Measurements from ENCODE around the gene OR2S2.
"Not testable (repeated sequence)": the region's sequence is repeated elsewhere in the genome, so short reads cannot be mapped to it uniquely, and the experiment has no call there.

OR2S2 gene

DNA sequence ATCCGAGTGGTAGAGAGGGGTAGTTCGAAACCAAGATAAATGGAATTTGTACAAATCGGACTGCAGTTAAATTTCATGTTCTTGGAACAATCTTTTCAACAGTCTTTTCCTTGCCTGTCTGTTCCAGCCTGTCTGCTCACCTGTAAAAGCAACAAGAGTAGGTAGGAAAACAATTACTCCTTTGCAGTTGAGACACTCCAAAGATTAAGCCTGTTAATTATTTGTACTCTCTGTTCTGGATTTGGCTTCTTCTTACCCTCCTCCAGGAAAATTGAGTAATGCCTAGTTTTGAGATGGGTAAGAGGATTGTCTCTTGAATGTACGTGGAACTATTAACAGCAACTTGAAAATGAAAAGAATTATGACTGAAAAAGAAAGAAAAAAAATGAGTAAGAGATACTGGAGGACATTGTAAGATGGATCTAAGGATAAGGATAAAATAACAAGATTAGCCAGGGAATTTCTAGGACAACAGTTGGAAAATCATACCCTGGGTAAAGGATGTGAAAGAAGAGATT lies 24.3 kb downstream of the OR2S2 start:
- DNase-seq: no peak

DNA sequence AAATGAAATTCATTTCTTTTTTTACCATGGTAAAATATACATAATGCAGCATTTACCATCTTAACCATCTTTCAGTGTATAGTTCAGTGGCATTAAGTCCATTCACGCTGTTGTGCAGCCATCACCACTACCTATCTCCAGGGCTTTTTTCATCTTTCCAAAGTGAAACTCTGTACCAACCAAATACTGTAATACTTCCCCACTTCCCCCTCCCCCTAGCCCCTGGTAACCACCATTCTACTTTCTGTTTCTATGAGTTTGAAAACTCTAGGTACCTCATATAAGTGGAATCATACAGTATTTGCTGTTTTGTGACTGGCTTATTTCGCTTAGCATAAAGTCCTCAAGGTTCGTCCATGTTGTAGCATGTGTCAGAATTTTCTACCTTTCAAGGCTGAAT lies 25.2 kb downstream of the OR2S2 start:
- no peak for DNase-seq

DNA sequence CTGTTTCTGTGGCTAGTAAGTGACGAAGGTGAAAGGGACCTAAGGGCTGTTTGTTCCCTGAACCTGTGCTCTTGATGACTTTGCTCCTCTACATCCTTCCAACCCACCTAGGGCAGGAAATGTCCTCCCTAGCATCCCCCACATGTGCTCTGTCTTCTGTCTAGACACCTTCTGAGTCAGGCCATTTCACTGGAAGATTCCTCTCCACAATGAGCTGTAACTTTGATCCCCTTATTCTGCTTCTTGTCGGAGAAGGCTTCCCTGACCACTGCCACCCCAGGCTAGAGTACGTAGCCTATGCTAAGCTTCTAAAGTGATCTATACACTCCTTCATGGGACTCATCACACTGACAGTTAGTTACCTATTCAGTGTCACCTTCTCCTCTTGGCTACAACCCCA lies 27.0 kb downstream of the OR2S2 start:
- DNase-seq: no peak

DNA sequence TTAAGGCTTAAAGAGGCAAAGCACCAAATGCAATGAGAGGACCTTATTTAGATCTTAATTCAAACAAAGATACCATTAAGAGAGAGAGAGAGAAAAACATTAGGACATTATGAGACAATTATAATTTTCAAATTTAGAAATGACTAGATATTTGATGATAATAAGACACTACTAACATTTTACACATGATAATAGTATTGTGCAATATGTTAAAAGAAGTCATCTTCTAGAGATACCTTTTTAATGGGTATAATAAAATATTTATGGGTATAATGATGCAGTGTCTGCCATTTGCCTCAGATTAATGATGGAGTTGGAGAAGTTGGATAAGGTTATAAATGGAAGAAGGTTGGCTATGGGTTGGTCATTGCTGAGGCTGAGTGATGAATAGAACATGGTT lies 27.4 kb downstream of the OR2S2 start:
- DNase-seq: no peak

DNA sequence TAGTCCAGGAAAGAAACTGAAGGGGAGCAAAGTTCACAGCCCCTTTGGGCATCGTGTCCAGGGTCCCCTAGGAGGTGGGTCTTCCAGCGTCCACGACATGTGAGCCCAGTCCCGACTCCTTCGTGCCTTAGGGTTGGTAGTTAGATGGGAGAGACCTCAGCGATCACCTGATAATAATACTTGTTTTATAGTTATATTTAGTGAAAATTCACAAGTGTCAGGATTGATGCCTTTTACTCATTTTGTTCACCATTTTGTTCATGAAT lies 28.6 kb downstream of the OR2S2 start:
- no peak for DNase-seq

DNA sequence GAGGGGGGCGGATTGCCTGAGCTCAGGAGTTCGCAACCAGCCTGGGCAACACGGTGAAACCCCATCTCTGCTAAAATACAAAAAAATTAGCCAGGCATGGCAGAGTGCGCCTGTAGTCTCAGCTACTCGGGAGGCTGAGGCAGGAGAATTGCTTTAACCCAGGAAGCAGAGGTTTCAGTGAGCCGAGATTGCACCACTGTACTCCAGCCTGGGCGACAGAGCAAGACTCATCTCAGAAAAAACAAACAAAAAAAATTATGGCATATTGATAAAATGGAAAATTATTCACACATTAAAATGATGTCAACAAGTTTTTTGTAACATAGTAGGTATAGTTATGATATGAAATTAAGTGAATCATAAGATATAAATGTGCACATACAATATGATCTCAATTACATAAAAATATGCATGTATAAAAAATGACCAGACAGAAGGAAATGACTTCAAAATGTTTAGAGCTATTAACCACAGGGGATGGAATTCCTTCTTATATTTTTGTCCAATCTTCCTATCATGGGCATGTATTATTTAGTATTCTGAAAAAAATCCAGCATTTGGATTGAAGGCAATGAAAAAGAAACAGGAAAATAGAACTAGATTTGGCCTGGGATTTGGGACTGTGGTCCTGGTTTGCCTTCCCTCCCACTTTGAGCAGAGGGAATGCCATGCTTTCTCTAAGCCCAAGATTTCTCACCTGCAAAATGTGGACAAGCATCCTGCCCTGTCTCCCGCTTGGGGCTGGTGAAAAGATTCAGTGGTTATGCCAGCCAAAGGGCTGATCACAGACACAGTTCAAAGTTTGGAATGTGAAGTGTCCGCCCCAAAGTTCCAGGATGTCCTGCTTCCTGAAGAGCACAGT lies 29.1 kb downstream of the OR2S2 start:
- no peak for DNase-seq

DNA sequence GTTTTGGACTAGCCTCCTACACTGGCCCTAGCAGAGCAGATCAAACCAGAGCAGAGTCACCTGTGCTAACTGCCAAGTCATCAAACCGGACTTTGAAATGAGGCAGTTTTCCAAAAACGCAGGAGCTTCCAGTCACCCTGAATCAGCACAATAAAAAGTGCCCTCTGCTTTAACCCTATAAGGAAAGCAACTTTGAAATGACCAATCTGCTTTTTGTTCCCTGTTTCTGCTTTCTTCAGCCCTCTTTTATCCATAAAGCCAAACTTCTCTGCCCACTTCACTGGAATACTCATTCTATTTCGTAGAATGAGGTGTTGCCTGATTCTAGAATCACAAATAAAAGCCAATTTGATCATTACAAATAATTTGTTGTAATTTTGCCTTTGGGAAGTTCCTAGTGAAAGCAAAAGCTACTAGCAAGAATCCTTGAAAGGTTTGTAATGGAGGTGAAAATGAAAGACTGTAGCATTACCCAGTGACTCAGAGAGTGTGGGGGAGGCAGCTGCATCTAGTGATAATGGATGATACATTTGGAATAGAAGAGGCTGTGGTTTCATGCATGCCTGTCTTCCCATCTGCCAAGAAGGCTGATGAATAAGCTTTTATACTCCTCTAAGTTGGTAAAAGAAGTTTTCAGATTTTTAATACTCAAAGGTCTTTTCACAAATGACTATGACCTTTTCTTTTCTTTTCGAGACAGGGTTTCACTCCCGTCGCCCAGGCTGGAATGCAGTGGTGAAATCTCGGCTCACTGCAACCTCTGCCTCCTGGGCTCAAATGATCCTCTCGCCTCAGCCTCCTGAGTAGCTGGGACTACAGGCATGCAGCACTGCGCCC lies 33.8 kb downstream of the OR2S2 start:
- peak; percentile 14 to 27 for DNase-seq

DNA sequence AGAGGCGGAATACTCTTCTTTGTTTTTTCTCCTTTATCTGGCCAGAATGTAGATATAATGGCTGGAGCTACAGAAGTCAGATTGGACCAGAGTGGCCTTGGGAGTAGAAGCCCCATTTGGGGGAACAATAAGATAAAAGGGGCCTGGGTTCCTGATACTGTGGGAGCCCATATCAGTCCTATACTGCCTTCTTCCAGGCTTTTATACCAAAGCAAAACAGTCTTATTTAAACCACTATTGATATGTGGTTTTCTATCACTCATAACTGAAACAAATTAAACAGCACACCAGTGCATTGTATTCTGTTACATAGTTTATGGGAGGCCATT lies 34.4 kb downstream of the OR2S2 start:
- DNase-seq: no peak

DNA sequence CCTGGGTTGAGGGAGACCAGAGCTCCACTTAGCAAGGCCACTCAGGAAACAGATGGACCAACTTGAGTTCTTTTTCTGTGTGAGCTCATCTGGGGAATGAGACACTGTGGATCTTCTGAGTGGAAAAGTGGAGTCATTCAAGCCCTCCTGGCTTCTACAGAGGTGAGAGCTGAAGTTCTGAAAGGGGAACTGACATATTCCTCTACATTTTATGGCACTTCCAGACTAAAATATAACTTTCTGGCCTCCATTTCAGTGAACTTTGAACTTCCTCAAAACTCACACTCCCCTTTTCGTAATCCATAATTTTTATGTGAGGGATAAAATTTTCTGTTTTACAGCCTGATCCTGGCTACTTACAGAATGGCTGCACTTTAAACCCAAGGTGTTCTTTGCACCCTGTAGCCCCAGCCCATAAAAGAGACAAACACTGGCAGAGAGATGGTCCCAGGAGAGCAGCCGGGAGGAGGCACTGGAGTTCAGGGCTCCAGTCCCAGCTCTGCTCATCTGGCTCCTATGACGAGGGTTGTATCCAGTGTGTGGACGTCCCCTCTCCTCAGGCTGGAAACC lies 37.8 kb downstream of the OR2S2 start:
- no peak for DNase-seq

DNA sequence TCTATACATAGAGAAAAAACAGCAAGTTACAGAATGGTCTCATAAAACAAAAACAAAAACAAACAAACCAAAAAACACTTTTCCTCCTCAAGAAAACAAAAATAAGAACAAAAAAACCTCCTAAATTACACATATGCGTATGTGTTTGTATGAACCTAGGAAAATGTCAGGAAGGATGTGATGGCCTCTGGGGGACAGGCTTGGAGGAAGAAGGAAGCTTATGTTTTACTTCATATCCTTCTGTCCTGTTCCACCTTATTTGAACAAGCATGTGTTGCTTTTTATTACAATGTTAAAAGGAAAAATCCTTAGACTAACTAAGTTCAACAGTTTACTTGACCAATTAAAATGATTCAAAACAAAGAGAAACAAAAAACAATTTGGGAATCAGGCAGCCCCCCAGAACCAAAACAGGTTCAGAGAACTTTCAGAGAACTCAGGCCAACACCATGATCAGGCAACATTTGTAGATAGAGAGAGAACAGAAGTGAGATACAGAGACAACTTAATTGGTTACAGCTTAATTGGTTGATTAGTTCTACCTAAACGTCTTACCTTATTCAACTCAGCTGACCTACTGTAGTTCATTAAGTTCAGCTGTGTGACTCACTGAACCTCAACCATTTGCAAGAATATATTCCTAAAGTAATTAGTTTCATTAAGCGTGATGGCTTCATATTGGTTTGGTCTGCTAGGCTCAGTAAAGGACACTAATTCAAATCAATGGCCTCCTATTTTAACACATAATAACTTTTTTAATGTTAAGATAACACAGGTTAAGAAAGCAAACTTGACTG lies 38.5 kb downstream of the OR2S2 start:
- DNase-seq: no peak

DNA sequence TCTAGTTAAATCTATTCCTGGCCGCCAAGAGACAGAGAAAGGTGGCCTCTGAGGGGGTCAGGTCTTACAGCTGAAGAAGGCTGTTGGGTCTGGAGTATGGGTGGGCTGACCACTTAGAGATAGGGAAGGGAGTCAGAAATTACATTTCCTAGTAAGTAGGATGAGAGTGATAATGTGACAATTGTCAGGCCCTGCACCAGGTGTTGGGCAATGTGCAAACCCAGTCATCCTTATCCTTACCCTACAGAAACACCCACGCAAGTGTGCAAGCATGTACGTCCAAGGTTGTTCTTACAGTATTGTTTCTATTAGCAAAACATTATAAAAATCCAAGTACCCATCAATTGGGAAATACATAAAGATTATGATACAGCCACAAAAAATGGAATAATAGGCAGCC lies 39.2 kb downstream of the OR2S2 start:
- no peak for DNase-seq

DNA sequence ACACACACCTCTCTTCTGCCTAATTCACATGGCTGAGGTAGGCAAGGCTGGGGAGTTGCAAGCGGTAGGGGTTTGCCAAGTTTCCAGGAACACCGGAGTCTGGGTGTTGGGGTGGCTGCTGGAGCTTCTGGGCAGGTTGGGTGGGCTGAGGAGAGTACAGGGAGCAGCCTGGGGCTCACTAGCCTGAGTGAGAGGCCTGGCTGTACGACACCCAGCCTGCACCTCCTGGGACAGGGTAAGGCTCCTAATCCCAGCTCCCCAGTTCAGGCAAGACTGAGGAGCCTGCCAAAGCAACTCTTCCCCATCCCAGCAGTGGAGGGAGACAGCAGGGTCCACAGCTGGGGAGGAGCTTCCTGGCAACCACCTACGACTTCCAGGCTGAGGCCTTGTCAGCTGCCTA lies 40.7 kb downstream of the OR2S2 start:
- no peak for DNase-seq

DNA sequence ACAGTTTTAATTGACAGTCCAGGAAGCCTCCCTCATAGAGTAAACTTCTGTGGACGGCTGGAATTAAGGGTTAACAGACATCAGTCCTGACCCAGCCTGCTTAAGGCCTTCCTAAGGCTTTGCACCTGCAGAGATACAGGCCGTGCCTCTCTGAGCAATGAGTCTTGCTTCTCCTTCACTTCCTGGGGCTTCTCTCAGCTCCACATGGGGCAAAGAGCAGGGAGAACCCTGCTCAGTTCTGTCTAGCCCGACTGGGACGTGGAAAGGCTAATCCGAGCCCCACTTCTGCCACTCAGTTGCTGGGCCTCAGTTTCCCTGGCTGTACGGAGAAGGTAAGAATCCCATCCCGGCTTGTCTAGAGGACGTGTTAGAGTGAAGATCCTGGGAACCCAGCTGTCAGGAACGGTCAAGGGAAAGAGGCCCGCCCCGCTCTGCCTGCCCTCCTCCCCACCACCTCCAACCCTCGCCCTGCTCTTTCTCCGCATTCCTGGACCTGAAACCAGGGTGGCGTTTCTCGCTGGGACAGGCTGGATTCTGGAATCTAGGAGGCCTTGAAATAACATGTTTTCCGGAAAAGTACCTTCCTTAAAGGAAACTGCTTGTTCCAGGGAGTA lies 42.2 kb downstream of the OR2S2 start:
- DNase-seq: no peak

DNA sequence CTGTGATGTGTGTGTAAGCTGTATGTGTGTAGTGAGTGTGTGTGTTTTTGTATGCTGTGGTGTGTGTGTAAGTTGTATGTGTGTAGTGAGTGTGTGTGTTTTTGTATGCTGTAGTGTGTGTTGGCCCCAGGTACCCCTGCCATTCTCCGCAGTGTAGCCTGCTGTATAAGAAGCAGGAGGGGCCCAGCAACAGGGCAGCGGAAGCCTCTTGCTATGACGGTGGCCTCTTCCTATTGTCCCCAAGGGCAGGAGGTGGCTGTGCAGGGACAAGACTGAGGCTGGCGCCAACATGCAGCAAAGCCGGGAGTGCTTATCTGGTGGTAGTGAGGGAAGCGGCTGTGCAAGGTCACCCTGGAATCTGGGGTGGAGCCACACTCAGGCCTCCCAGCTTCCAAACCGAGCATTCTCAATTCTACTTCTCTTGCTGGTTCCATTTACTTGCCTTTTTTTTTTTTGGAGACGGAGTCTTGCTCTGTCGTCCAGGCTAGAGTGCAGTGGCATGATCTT lies 43.6 kb downstream of the OR2S2 start:
- DNase-seq: no peak

DNA sequence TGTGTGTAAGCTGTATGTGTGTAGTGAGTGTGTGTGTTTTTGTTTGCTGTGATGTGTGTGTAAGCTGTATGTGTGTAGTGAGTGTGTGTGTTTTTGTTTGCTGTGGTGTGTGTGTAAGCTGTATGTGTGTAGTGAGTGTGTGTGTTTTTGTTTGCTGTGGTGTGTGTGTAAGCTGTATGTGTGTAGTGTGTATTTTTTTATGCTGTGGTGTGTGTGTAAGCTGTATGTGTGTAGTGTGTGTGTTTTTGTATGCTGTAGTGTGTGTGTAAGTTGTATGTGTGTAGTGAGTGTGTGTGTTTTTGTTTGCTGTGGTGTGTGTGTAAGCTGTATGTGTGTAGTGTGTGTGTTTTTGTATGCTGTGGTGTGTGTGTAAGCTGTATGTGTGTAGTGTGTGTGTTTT lies 44.5 kb downstream of the OR2S2 start:
- not testable (repeated sequence) for DNase-seq

DNA sequence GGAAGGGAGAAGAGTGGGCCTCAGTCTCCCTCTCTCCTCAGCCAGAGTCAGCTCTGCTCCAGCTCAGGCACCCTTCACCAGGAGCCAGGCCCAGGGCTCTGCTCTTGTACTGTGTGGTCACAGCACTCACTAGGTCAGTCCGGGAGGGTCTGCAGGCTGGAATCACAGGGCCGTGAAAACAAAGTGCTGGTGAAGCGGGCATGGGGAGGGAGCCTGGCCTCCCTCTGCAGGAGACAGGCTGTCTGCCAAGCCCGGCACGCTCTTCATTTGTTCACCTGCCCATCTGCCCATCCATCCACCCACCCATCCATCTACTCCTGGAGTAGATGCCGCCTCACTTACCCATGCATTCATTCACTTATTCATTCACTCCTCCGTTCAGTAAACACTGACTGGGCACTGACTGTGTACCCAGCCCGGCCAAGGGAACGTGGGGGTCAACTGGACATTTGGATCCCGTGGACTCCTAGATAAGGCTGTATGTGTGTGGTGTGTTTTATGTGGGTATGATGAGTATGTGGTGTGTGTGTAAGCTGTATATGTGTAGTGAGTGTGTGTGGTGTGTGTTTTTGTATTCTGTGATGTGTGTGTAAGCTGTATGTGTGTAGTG lies 45.1 kb downstream of the OR2S2 start:
- DNase-seq: no peak

DNA sequence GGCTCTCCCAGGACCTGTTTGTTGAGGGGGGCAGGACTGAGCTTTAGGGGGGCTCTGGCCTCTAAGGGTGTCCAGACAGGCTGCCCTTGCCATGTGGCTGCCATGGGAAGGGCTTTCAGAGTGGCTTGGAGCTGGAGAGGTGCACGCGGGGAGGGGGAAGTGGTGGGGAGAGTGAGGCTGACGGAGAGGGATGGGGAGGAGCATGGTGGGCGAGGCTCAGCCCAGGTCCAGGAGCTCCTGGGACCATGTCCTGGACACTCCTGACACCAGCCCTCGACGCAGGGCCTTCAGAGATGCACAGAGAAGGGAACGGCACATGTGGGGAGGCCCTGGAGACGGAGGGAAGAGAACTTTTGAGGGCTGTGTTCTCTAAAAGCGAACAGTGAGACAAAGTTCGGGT lies 46.3 kb downstream of the OR2S2 start:
- DNase-seq: no peak

DNA sequence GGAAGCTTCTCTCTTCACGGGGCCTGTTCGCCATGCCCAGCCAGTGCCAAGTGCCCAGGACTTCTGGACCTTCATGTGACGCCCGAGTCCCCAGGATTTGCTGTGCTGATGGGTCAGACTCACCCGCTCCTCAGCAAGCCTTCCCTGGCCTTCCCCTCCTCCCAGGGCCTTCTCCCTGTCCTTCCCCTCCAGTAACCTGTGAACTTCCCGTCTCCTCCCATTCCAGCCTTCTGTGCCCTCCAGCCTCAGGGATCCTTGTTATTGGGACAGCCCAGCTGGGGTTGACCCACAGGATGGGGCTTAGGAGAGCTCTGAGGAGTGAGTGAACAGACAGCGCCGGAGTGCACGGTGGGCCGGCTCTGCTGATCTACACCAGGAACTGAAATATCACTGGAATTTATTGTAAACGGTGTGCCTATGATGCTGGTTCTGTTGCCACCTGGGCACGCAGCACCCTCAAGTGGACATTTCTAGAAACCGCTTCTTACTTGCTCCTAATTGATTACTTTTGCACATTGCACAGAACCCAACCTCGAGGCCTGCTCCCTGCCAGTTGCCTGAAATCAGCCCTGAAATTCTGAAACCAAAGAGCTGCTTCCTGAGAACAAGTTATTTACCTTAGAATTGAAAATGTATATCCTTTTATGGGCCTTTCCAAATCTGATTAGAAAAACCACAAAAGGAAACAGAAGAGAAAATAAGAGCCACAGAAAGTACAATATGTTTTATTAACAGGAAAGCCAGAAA lies 47.2 kb downstream of the OR2S2 start:
- DNase-seq: peak; percentile 37 to 50

DNA sequence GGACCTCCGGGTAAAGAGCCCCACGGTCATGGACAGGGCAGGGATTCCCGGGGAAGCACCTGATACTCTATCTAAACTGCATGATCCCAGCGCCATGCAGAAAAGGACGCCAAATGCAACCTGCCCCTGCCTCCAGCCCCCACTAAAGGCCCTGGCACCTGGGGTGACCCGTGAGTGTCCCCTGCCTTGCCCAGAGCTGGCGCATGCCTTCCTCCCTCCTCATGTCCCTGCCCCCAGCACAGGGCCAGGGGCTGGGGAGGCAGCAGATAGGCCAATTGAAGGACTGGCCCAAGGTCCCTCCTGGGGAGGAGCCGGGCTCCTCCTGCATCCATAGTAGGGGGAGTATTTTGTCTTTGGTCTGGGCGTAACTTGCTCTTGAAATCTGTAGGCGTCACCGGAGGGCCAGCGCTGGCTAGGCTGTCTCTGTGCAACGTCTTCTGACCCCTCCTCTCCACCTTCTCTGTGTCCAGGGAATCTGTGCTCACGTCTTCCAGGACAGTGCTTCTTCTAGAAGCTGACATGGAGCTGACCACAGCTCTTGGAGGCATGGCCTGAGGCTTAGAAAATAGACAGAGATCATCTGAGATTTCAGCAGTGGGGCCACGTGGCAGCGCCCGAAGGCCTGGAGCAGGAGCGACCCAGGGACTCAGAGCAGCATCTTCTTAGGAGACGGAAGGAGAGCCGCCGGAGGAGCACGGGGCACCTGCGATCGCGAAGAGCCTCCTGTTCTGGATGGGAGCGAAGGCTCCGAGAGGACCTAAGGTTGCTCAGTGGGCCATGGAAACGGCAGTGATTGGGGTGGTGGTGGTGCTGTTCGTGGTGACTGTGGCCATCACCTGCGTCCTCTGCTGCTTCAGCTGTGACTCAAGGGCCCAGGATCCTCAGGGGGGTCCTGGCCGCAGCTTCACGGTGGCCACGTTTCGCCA lies 48.0 kb downstream of the OR2S2 start:
- no peak for DNase-seq

DNA sequence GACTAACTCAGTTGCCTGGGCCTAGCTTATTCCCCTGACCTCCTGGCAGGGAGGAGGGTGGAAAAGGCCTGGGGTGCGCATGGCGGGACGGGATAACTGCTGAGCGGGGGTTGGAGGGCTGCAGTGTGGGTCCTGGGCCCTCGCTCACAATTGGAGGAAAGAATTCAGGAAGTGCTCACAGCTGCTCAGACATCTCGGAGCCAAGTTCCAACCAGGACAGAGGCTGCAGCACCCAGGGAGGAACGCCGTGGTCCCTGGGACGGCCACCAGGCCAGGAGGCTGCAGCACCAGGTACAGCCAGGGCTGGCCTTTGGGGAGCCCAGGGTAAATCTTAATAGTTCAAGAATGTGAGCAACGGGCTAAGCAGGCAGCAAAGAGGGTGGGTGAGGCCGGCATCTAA lies 48.7 kb downstream of the OR2S2 start, which contains the start of gene SPAAR:
SPAAR (plus strand) TSS at position 217 of the 400 bp plus-strand sequence. CDS start 974 bp downstream, outside the sequence.
- no peak for DNase-seq
